ENCODE data around the gene PROSER2. TPM values are rescaled to one million over a fixed set of nuclear protein-coding genes. Genes with fewer than 3 reads are reported as not detected.

Gene PROSER2
- total and polyA plus RNA-seq, 9 of the 15 experiments (the other 6 are each of a cell fraction or from before 2014, with no cell fraction given) = 0.62 to 14.8 (median 2.9) TPM

- TF ChIP-seq RERE (CRISPR knock-in tag; IDR thresholded peaks at IDR 0.05; ENCODE audit: borderline replicate concordance) = no peak
- peak; percentile 97 for TF ChIP-seq TAF9B (IDR thresholded peaks at IDR 0.05; ENCODE audit: partially characterized antibody)
- no peak for TF ChIP-seq COPS2 (conservative IDR thresholded peaks at IDR 0.05)
- TF ChIP-seq ZNF668 (CRISPR knock-in tag; IDR thresholded peaks at IDR 0.05) = no peak
- TF ChIP-seq RB1 (IDR thresholded peaks at IDR 0.05; ENCODE audit: low read depth) = peak; percentile 75
- TF ChIP-seq ZFX (CRISPR knock-in tag; IDR thresholded peaks at IDR 0.05) = peak; percentile 78
- peak; percentile 49 for TF ChIP-seq U2AF1 (optimal IDR thresholded peaks at IDR 0.05; ENCODE audit: low read depth, low read length)
- TF ChIP-seq PBX2 (CRISPR knock-in tag; IDR thresholded peaks at IDR 0.05; ENCODE audit: low read depth) = no peak
- TF ChIP-seq PBX2 (tag; conservative IDR thresholded peaks at IDR 0.05; ENCODE audit: low read depth) = no peak
- no peak for TF ChIP-seq ADNP (tag; IDR thresholded peaks at IDR 0.05)
- TF ChIP-seq FOXA3 (CRISPR knock-in tag; conservative IDR thresholded peaks at IDR 0.05 in 1 of 2, IDR thresholded peaks at IDR 0.05 in 1 of 2) = peak in 1 of 2 experiments; percentile 26; a peak in 1 of 4 replicates
- TF ChIP-seq RBM25 (IDR thresholded peaks at IDR 0.05; ENCODE audit: low read depth, low read length, severe bottlenecking) = no peak
- TF ChIP-seq, protein P1, sequence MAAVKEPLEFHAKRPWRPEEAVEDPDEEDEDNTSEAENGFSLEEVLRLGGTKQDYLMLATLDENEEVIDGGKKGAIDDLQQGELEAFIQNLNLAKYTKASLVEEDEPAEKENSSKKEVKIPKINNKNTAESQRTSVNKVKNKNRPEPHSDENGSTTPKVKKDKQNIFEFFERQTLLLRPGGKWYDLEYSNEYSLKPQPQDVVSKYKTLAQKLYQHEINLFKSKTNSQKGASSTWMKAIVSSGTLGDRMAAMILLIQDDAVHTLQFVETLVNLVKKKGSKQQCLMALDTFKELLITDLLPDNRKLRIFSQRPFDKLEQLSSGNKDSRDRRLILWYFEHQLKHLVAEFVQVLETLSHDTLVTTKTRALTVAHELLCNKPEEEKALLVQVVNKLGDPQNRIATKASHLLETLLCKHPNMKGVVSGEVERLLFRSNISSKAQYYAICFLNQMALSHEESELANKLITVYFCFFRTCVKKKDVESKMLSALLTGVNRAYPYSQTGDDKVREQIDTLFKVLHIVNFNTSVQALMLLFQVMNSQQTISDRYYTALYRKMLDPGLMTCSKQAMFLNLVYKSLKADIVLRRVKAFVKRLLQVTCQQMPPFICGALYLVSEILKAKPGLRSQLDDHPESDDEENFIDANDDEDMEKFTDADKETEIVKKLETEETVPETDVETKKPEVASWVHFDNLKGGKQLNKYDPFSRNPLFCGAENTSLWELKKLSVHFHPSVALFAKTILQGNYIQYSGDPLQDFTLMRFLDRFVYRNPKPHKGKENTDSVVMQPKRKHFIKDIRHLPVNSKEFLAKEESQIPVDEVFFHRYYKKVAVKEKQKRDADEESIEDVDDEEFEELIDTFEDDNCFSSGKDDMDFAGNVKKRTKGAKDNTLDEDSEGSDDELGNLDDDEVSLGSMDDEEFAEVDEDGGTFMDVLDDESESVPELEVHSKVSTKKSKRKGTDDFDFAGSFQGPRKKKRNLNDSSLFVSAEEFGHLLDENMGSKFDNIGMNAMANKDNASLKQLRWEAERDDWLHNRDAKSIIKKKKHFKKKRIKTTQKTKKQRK (IDR thresholded peaks at IDR 0.05; ENCODE audit: borderline replicate concordance, low read depth, low read length) = no peak
- no peak; the same call in 1 of the 2 replicates for TF ChIP-seq NFIC (IDR thresholded peaks at IDR 0.05)
- TF ChIP-seq POLR2G (IDR thresholded peaks at IDR 0.05; ENCODE audit: low read depth, low read length) = peak; percentile 96
Measured at GRCh38 chr10:11894381-11895107, 71.4 kb downstream of the PROSER2 start (continued).
